ENCODE data around the gene VKORC1.

DNA sequence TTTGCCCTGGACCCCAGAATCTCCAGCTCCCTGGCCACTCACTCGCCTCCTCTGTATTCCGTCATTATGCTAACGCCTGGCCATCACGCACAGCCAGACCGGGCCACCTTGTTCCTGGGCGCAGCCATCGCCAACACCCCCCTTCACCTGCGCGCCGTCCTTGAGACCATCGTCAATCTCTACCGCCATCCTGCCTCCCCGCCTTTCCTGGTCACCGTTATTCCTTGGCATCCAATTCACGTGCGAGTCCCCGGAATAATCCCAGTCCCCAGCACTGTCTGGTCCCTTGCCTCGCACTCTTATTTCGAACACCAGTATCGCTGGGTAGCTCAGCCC lies 541 bp downstream of the VKORC1 start:
- TF ChIP-seq, protein P1, sequence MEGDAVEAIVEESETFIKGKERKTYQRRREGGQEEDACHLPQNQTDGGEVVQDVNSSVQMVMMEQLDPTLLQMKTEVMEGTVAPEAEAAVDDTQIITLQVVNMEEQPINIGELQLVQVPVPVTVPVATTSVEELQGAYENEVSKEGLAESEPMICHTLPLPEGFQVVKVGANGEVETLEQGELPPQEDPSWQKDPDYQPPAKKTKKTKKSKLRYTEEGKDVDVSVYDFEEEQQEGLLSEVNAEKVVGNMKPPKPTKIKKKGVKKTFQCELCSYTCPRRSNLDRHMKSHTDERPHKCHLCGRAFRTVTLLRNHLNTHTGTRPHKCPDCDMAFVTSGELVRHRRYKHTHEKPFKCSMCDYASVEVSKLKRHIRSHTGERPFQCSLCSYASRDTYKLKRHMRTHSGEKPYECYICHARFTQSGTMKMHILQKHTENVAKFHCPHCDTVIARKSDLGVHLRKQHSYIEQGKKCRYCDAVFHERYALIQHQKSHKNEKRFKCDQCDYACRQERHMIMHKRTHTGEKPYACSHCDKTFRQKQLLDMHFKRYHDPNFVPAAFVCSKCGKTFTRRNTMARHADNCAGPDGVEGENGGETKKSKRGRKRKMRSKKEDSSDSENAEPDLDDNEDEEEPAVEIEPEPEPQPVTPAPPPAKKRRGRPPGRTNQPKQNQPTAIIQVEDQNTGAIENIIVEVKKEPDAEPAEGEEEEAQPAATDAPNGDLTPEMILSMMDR (IDR thresholded peaks at IDR 0.05 in 4 of 5, conservative IDR thresholded peaks at IDR 0.05 in 1 of 5), result no peak
- TF ChIP-seq POLR2A (IDR thresholded peaks at IDR 0.05), result no peak
